Urinary bladder (tissue), 4 donors: Measurements from ENCODE around the gene TTLL11. TPM values are rescaled to one million over a fixed set of nuclear protein-coding genes. Genes with fewer than 3 reads are reported as not detected.

ENCODE experiments used
- DNase-seq: peaks from one replicate; pipeline ENCODE4 v3.0.0-alpha.2; 2015; ENCODE audit errors: extremely low spot score
- H3K27ac ChIP-seq: one replicate; pipeline ENCODE4 v1.5.1; 2013; ENCODE audit warnings: low read depth, mild to moderate bottlenecking, moderate library complexity
- H3K36me3 ChIP-seq: one replicate; pipeline ENCODE4 v1.6.1; 2013; ENCODE audit warnings: mild to moderate bottlenecking, moderate library complexity; ENCODE audit not compliant: insufficient read depth
- H3K4me1 ChIP-seq: one replicate; pipeline ENCODE4 v1.6.1; 2013; ENCODE audit warnings: mild to moderate bottlenecking, moderate library complexity; ENCODE audit not compliant: insufficient read depth
- H3K4me3 ChIP-seq: one replicate; pipeline ENCODE4 v1.5.1; 2013; ENCODE audit warnings: low read depth, low read length
- WGBS: extraction: QIAGEN DNeasy Blood & Tissue Kit; methylation state at CpG from one replicate; pipeline ENCODE4 v1.1.7; 2013; 5-methylcytosine and 5-hydroxymethylcytosine counted together
- polyA plus RNA-seq: library from polyadenylated mRNA; stranded (reverse); fragments of 200-250 nt; gene quantifications from one replicate; pipeline ENCODE4 v1.2.3, GENCODE V29; 2013
- total RNA-seq: library from RNA; depleted of rRNA; stranded (reverse); fragments of >200 nt; gene quantifications from one replicate; pipeline ENCODE4 v1.2.3, GENCODE V29; 2014
- donor health status: healthy with polysubstance abuse.
- donor health status: healthy.

Gene TTLL11
- total and polyA plus RNA-seq, 2 donors, result 12.8 to 14.4 TPM

DNA sequence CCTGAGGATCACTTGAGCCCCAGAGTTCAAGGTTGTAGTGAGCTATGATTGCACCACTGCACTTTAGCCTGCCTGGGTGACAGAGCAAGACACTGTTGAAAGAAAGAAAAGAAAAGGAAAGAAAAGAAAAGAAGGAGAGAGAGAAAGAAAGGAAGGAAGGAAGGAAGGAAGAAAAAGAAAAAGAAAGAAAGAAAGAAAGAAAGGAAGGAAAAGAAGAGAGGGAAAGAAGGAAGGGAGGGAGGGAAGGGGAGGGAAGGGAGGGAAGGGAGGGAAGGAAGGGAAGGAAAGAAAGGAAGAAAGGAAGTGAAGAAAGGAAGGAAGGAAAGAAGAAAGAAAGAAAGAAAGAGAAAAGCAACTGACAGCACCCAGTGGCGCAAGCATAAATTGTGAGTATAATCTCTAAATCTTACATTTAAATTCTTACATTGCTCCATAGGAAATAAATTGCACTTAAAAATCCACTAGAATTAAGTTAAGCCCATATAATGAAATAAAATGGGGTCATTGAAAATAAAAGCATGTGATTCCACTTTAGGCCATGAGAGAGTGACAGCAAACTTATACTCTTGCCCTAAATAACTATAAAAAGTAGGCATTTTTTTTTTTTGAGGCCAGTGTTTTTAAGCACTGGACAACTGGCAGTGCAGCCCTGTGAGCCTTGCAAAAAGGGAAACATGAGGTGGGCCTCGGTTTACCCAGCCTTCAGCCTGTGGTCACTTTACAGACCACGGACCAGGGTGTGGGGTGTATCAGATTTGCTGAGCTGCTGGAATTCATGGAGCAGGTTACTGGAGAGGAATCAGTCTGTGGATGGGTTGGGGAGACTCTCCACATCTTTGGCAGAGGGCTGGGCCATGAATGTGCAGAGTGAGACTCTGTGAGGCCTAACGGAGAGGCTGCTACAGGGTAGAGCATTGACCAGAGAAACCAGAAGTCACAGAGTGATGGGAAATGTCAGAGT is 175.5 kb downstream of the TTLL11 start:
- Histone ChIP-seq H3K36me3 (no peaks in the 10 kb centered on the region), H3K4me3 (no peak overlapping the region), H3K4me1 (no peaks in the 10 kb centered on the region), H3K27ac (no peak overlapping the region)
- 95% methylated on average over 4 of the region's 4 CpGs for WGBS
- DNase-seq, result no peak

DNA sequence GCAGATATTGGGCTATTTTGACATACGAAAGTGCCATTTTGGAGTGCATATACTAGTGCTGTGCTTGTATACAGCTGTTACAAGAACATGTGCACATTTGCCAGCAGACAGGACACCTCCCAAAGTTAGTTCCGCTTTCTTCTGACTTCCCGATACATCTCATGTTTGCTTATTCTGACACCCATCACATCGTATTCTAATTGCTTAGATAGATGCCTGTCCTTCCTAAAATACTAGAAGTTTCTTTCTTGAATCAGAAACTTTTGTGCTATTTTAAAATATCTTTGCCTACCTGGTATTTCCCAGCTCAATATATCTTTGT is 177.8 kb downstream of the TTLL11 start:
- no peak overlapping the region for H3K4me3 ChIP-seq
- no peak overlapping the region for H3K27ac ChIP-seq
- 86% methylated on average over 4 of the region's 4 CpGs for WGBS
- H3K4me1 ChIP-seq, result no peaks in the 10 kb centered on the region
- no peak for DNase-seq
- H3K36me3 ChIP-seq, result no peaks in the 10 kb centered on the region

DNA sequence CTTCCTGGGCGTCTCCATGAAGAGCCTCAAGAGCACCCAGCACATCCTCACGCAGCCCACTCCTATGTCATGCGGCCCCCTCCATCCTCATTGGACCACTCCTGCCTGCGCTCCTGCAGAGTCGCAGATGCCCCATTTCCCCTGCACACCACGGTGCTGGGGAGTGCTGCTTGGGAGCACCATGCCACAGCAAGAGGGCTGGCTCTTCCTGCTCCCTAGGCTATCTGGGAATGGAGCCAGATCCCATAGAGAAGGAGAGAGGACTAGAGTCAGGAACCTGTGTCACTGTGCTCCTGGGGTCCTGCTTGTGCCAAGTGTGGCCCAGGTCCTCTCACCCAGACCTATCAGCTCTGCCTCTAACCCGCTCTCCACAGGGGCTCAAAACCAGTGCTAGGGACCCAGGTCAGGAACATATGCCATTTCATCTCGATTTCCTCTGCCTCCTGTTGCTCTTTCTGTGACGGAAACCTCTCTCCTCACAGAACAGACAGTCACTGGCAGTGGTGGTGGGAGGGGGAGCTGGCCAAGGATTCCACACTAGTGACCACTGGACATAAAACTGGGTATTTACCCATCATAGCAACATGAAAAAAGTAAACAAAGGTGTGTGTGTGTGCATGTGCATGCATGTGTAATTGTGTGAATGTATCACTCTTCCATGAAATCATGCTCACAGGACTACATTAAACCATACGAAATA is 178.4 kb downstream of the TTLL11 start:
- 81% methylated on average over 10 of the region's 10 CpGs for WGBS
- no peak overlapping the region for H3K27ac ChIP-seq
- no peak overlapping the region for H3K4me3 ChIP-seq
- DNase-seq, result no peak
- no peaks in the 10 kb centered on the region for H3K36me3 ChIP-seq
- no peaks in the 10 kb centered on the region for H3K4me1 ChIP-seq

DNA sequence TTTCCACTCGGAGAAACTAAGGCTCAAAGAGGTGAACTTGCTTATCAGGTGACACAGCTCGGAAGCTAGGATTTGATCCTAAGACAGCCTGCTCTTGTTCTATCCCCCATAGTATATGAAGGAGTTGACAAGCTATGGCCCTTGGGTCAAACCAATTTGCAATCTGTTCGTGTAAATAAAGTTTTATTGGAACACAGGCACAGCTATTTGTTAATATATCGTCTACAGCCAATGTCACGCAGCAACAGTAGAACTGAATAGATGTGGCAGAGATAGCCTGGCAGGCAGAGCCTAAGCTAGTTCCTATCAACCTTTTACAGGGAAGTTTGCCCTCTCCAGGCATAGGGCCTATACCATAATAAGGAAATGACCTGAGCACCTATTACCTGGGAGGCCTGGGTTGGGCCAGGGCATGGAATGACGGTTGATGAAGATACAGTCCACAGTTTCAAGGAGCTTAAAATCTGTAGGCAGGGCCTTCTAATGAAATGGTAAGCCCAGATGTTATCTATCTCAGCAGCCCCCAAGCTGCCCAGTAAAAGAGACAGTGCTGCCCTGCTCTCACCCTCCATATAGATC is 179.0 kb downstream of the TTLL11 start:
- WGBS, result 80% methylated on average over 6 of the region's 6 CpGs
- no peaks in the 10 kb centered on the region for H3K36me3 ChIP-seq
- DNase-seq, result no peak
- H3K4me1 ChIP-seq, result no peaks in the 10 kb centered on the region
- no peak overlapping the region for H3K27ac ChIP-seq
- H3K4me3 ChIP-seq, result no peak overlapping the region

DNA sequence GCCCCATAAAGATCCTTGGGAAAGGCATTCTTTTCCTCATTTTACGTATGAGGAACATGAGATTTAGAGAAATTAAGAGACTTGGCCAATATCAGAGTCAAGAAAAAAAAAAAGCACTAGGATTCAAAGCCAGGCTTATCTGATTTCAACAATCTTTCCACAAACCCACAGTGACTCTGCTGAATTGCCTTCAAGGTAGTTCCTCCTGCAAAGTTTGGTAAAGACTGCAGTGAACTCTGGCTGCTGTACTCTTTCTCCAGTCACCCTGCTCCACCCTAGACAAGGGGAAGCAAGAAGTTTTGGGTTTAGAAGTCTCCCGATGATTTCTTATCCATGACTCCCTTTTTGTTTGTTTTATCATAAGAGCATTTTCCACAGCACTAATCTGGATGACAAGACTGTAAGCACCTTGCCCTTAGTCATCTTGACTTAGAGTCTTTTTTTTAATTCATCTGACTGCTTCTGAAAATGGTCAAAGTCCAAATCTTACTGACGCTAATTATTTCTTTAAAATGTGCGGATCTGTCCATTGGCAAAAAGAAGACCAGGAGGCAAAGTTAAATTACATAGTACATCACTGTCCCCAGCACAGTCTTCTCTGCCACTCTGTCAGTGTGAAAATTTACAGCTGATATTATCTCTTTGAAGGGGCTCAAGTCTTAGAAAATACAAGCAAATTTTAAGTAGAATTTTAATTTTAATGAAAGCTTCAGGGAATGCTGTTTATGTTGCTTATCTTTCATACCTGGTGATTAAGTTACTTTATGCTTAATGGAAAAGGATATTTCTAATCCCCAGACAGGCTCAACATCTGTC is 180.1 kb downstream of the TTLL11 start:
- DNase-seq, result no peak
- WGBS, result 80% methylated on average over 4 of the region's 4 CpGs
- H3K4me3 ChIP-seq, result no peak overlapping the region

DNA sequence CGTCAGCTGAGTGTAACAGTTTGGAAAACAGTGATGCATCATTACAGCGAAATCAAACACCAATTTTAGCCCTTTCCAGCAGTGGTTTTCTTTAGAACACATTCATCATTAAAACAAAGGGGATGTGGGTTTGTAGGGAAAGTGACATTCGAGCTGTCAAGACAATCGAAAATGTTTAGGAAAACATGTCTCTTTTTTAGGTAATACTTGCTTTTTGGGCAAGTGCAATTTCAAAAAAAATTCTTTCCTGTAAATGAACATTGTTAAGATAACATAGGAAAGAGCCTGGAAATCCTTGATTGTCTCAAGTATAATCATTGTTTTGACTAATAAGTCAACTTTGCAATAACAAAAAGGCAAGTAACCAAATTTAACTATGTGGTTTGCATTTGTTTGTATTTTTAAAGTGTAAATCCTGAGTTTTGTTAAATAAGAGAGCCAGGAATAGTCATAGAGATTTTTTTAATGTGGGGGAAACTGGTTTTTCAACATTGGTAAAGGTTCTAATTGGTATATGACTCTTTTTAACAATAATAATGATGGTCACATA is 182.5 kb downstream of the TTLL11 start:
- Histone ChIP-seq H3K27ac (no peak overlapping the region), H3K36me3 (no peaks in the 10 kb centered on the region), H3K4me3 (no peak overlapping the region), H3K4me1 (no peaks in the 10 kb centered on the region)
- DNase-seq, result no peak
- WGBS, result 90% methylated on average over 4 of the region's 4 CpGs

More for the DNA sequence above, 180.1 kb downstream of the TTLL11 start:
- H3K4me1 ChIP-seq, result no peaks in the 10 kb centered on the region
- H3K36me3 ChIP-seq, result no peaks in the 10 kb centered on the region
- no peak overlapping the region for H3K27ac ChIP-seq

DNA sequence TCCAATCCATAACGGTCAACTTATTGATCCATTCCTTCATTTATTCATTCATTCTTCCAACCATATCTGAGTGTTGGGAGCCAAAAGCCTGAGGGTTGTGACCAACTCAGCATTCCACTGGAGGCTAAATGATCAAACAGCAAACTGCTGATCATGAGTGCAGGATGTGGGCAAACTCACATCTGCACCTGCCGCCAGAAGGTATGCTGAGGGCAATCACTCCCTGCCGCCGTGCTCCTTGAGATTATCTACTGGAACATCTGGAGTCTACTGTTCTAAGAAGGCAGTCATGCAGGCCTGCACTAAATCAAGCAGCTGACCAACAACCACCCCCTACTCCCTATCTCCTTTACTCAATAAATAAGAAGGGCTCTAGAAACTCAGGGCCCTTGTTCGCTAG is 184.0 kb downstream of the TTLL11 start:
- H3K36me3 ChIP-seq, result no peaks in the 10 kb centered on the region
- H3K4me3 ChIP-seq, result no peak overlapping the region
- 76% methylated on average over 5 of the region's 5 CpGs for WGBS
- H3K4me1 ChIP-seq, result no peaks in the 10 kb centered on the region
- no peak overlapping the region for H3K27ac ChIP-seq
- DNase-seq, result no peak

DNA sequence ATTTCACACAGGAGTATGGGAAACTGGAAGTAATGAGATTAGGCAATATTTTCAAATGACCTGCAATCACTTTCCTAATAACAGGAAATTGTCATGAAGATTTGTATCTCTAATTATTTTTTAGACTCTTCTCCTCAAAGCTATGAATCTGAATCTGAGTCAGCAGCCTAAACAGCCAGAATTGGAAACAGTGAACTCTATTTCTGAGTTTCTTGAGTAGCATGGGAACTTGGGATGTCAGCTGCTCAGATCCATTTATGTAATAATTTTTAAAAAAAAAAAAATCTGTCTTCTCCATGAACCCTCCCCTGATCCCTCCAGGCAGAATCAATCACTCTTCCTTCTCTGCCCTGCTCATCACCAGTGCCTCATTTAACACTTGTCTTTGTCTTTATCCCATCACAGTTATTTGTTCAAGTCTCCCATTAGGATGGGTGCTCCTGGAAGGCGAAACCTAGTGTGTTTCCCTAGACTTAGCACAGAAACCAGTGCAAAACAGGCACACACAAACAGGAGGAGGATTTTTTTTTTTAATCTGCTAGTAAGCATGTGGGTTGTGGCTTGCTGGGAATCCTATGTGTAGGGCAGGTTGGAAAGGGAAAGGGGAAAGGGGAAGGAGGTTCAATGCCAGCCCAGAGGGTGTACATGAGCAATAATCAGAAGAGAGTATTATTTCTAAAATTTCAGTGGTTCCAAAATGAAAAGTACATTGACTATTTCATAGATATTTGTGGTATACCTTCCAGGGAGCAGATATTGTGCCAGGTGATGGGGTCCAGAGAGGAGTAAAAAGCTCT is 186.8 kb downstream of the TTLL11 start:
- no peaks in the 10 kb centered on the region for H3K36me3 ChIP-seq
- no peak overlapping the region for H3K4me3 ChIP-seq
- H3K4me1 ChIP-seq, result no peaks in the 10 kb centered on the region
- no peak overlapping the region for H3K27ac ChIP-seq
- no peak for DNase-seq
- WGBS, result 100% methylated on average over 1 of the region's 1 CpG

DNA sequence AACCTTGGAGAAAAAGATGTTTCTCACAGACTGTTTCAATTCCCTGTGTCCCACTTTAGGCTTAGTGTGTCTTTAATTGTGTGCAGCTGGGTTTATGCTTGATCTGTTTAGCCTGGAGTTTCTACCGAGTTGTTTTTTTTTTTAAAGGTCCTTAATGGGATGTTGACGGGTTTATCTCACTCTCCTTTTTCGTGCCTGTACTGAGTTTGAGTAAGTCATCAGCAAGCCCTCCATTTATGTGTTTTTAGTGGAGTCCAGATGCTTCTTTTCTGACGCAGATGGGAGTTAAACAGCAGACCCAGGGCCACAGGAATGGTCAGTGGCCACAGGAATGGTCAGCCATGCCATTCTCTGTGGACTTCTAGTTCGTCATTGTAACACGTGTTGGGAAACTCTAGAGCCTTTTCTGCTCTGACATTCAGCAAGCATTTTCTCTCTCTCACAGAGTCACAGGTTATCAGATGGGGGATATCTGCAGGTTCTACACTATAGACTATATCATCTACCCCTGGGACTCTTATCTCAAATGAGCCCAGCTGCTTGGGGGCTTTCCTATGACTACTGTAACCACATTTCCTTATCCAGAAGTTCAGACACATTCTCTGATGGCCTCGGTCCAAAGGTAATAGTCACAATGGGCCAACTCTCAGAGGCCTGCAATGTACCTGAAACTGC is 190.5 kb downstream of the TTLL11 start:
- Histone ChIP-seq H3K36me3 (no peaks in the 10 kb centered on the region), H3K4me3 (no peak overlapping the region), H3K4me1 (no peaks in the 10 kb centered on the region), H3K27ac (no peak overlapping the region)
- DNase-seq, result no peak
- WGBS, result 51% methylated on average over 7 of the region's 7 CpGs

DNA sequence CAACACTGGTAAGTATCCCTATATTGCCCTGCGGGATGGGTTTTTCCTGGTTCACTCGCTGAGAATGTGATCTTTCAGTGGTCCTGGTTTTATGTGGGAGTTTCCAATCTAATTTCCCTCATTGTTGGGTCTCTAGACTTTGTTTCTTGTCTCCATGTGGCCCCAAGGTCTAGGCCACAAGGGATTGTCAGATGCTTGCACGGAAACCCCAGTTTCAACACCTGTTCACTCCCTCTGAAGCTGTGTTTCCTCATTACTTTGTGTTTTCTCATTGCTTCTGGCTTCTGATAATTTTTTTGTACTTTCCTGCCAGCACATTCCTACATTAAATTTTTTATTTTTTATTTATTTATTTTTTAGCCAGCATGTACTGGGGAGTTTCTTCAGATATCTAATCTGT is 191.5 kb downstream of the TTLL11 start:
- H3K27ac ChIP-seq, result no peak overlapping the region
- 96% methylated on average over 3 of the region's 3 CpGs for WGBS

DNA sequence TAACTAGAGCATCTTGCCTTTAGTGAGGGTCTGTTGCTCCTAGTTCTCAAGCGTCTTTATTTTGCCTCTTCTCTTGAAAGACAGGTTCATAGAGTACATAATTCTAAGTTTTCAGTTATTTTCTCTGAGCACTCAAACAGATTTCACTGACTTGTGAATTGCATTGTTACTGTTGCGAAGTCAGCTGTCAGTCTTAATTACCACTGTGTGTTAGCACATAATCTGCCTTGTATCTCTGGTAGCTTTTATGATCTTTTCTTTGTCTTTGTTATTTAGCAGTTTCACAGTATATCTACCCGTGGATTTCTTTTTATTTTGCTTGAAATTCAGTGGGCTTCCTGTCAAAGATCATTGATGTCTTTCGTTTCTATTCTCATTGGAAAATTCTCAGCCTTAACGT is 192.9 kb downstream of the TTLL11 start:
- 88% methylated on average over 5 of the region's 5 CpGs for WGBS
- Histone ChIP-seq H3K27ac (no peak overlapping the region), H3K36me3 (no peaks in the 10 kb centered on the region), H3K4me1 (no peaks in the 10 kb centered on the region), H3K4me3 (no peak overlapping the region)
- no peak for DNase-seq

More for the DNA sequence above, 191.5 kb downstream of the TTLL11 start:
- no peak for DNase-seq
- H3K36me3 ChIP-seq, result no peaks in the 10 kb centered on the region
- H3K4me3 ChIP-seq, result no peak overlapping the region
- no peaks in the 10 kb centered on the region for H3K4me1 ChIP-seq

DNA sequence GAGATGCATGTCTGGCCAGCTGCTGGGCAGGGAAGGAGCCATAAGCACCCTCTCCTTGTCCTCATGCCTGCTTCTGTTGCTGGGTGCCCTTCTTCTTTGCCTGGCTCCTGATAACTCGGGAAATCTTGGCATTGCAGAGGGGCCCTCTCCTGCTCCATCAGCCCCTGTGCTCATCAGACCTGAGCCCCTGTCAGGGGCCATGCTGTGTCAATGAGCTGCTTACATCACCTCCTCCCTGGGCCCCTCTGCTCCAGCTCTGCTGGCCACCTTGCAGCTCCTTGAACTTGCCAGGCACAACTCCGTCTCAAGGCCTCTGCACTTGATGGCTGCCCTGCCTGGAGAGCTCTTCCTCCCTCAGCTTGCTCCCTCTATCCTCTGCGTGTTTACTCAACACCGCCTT is 194.3 kb downstream of the TTLL11 start:
- Histone ChIP-seq H3K27ac (no peak overlapping the region), H3K36me3 (no peaks in the 10 kb centered on the region), H3K4me3 (no peak overlapping the region), H3K4me1 (no peaks in the 10 kb centered on the region)
- WGBS, result 96% methylated on average over 4 of the region's 4 CpGs
- DNase-seq, result no peak
